GM11168 (cell line): Measurements from ENCODE around the gene PSMA7.

Source experiments
- in situ Hi-C: fragments of 300-500 bp; cut with MboI; formaldehyde crosslinking; loops from one replicate; pipeline ENCODE4 v1.12.0; 2022; ENCODE audit warnings: low sequenced_read_pairs; ENCODE audit not compliant: unreplicated experiment

Gene PSMA7

DNA sequence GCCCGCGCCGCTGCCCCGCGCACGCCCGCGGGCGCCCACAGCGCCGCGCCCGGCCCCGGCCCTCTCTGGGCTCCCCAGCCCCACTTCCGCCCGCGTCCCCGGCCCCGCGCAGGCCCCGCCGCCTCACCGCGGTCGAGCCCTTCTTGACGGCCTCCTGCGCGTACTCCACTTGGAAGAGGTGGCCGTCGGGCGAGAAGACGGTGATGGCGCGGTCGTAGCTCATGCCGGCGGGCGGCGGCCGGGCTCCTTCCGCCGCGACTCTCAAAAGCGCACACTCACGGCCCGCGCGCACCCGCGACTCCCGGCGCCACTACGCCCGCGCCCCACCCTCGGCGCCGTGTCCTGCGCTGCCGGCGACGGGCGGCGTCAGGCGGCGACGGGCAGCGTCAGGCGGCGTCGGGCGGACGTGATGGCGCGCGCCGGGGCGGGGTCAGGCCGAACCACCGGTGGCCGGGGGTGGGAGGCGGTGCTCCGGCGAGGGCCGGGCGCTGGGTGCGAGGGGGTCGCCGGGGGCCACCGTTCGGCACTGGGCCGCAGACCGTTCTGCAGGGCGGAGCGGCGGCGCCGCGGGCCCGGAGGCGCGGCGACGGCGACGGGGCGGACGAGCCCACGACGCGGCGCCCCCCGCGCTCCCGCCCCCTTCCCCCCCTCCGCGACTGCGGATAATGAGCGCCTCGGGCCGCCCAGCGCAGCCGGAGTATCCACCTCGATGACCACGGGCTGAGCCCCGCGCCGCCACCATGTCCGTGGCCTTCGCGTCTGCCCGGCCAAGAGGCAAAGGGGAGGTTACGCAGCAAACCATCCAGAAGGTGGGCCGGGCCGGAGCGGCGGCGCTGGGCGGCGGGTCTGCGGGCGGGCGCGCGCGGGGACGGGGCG lies at the start of gene PSMA7, which contains the start of gene SS18L1:
Gene PSMA7, minus strand, starts transcription at position 314 of the 876 bp plus-strand sequence. Its CDS starts 91 bp downstream, at position 223.
Gene SS18L1, plus strand, starts transcription at position 689 of the 876 bp plus-strand sequence. Its CDS starts 52 bp downstream, at position 741.
- in situ Hi-C loops: no loop called here

DNA sequence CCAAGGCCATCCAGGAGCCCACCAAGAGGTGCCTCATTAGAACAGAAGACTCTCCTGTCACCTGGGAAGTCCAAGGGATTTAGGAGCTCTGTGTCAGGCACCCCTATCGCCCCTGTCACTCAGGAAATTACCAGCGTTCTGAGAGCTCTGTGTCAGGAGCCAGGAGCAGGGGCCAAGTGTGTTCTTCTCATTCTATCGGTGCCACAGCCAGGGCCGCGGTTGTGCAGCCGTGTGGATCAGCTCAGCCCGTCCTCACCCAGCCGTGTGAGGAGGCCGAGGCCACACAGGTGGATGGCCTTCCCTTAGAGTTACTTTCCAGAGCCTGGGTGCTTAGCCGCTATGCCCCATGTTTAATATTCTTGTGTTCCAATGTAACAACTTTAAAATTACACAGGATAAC lies 49.4 kb upstream of the PSMA7 start:
- in situ Hi-C loops: no loop called here

DNA sequence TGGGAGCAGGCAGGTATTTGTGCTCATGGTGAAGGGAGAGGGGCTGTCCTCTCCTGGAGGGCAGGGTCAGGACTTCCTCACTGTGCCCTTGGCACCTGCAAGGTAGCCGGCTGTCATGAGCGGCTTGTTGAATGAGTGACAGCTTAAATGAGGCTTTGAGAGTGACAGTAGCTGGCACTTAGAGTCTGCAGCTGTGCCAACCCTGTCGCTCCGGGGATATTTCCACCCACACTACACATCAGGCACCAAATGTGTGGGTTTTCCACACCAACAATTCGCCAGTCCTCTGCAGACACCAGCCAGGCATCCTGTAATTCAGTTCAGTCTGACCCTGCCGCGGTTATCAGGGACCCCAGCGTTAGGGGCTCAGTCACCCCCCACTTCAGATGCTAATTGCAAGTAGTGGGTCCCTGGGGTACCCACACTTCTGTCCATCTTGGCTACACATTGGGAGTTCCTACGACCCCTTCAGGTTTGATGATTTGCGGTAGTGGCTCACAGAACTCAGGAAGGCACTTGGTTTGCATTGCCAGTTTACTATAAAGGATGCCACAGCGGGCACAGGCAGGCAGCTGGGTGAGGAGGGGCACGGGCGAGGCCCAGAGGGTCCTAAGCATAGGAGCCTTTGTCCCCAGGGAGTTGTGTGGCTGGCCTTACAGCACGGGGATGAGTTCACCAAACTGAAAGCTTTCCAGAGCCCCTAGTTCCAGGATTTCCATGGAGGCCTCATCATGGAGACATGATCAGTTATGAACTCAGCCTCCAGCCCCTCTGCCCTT lies 48.8 kb upstream of the PSMA7 start:
- in situ Hi-C loops: no loop called here

DNA sequence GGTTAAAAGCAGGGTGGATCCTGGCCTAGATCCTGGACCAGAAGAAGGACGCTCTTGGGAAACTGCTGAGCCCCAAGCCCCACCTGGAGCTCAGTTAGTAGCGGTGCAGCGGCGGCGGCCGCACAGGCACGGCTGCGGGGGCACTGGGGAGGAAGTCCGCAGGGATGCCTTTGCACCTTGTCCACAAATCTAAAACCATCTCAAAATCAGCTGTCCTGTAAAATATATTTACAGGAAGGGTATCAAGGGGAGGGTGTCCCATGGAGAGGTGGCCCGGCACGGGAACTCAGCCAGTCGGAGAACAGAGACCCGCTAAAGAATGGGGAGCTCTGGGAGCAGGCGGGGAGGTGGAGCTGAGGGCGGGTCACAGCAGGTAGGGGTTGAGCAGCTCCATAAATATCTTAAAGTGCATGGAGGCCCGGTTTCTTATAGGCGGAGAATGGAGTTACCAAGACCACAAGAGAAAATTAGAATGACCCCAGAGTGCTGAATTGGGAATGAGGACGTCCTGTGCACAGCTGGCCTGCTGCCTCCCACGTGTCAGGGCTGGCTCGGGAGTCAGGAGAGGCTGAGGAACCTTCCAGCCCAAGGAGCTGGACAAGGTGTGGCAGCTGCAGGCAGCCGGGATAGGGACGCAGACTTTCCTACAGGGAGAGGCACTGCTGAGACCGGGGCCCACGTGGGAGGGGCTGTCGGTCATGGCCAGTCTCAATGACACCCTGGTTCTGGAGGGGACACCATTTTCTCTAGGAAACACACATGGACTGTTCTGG lies 47.6 kb upstream of the PSMA7 start:
- in situ Hi-C loops: no loop called here

DNA sequence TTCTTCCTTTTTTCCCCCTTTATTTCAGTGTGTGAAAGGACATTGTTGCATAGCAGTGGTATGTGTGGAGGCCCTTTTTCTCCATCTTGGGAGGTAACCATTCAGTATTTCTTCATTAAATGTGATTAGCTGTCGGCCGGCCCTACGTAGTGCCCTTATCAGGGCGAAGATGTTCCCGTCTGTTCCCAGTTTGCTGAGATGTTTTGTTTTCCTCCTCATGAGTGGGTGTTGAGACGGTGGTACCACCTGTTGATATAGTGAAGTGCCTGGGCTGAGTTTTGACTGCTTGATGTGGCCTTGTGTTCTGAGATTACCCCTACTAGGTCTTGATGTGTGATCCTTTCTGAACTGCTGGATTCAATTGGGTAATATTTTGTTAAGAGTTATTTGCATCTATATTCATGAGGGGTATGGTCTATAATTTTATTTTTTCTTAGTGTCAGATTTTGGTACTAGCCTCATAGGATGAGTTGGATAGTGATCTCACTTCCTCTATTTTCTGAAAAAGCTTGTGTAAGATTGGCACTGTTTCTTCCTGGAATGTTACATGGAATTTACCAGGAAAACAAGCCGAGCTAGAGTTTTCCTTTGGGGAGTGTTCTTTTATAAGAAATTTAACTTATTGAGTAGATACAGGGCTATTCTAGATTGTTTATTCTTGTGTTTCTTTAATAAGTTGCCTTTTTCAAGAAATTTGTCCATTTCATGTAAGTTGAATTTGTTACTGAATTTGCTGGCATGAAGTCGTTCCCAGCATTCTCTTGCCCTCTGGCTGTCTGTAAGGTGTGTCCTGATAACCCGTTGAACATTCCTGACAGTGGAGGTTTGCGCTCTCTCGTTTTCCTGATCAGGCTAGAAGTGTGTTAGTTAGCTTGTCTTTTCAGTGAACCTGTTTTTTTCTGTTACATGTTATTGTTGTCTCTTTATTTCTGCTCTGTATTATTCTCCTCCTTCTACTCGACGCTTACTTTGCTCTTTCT lies 44.0 kb upstream of the PSMA7 start:
- in situ Hi-C loops: no loop called here

DNA sequence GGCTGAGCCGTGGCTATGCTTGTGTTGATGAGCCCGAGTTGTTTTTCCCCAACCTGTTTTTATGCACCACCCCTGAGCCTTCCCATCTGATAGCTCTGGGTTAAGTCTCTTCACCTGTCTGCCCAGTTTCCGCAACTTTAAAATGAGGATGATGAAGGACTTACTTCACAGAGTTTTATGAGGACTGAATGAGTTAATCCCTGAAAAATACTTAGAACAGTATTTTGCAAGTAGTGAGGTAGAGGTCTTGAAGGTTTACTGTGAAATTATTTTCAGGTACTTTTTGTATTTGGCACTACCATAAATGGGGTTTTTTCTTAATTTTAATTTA lies 42.9 kb upstream of the PSMA7 start:
- in situ Hi-C loops: no loop called here

DNA sequence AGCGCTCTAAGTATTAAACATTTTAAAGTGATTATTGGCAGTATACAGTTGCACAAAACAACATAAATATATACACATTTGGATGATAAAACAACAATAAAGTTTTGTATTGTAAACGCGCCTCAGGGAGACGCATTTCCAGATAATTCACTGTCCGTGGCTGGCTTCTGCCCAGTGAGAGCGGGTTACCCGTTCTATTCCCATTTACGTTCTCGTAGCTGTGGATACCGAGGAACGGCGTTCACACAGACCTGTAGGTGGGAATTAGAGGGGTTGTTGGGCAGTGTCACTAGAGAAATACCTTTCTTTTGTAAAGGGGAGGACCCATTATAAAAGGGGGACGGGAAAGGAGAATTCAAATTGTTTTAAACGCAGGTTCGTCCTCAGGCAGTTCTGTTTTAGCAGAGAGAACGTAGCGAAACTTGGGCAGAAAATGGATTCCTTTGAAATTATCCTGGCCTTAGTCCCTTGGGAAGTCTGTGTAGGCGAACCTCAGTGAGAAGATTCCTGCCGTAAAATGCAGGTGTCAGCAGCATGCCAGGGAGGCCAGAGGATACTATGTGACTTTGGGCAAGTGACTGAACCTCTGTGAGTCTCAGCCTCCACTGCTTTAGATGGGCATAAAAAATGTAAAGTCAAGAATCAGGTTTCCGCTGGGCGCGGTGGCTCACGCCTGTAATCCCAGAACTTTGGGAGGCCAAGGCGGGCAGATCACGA lies 40.4 kb upstream of the PSMA7 start:
- in situ Hi-C loops: no loop called here

DNA sequence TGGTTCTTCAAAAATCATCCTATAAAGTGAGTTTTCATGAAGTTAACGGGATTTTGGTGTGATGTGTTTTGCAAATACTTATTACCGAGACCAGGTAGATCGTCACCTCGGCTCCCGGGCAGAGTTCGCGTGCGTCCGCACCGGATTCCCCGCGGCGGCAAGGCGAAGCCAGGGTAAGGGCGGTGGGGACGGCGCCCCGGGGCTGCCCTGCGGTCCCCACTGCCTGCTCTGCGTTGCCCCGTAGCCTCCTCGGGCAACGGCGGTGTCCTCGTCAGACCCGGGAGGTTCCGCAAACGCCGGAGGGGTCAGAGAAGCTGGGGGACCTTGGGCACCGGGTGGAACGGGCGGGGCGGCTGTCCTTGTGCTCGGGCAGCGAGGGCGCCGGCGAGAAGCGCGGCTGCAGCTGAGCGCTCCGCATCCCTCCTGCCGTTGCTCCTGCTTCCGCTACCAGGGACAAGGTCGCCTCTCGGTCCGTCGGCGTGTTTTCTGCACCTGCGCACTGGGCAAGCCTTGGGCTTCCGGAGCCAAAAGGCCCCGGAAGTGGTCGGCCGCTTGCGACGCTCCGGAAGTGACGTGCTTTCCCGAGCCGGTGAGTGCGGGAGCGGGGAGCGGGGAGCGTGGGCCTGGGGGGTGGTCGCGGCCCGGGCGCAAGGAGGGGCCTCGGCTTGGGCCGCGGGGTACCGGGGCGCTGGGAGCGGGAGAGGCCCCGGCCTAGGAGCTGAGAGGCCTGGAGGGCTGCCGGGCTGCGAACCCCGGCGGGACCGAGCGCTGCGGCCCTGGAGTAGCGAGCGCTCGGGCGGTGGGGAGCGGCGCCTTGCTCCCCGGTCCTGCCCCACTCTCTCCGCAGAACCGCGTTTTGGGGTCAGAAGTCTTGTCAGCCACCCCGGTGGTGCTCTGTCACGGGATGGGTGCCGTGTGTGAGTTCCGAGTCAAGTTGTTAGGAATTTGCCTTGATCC lies 39.6 kb upstream of the PSMA7 start, which contains the start of gene MTG2:
Gene MTG2, plus strand, starts transcription at position 560 of the 957 bp plus-strand sequence. CDS start 10,393 bp downstream, outside the sequence.
- in situ Hi-C loops: no loop called here

DNA sequence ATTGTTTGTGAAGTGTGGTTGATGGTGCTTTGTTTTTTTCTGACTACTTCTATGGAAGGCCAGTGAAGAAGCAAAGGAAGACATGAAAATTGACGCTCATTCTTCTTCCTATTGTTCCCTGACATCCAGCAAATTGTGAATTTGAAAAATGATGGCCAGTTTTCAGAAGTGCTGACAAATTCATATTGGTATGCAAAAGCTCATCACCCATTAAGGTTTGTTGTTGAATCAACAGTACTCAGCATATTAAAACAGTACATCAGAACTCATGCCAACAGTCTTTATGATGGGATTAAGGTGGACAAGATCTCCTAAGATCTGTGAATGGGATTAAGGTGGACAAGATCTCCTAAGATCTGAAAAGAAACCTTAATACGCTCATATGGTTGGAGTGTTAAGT lies 38.6 kb upstream of the PSMA7 start:
- in situ Hi-C loops: no loop called here

DNA sequence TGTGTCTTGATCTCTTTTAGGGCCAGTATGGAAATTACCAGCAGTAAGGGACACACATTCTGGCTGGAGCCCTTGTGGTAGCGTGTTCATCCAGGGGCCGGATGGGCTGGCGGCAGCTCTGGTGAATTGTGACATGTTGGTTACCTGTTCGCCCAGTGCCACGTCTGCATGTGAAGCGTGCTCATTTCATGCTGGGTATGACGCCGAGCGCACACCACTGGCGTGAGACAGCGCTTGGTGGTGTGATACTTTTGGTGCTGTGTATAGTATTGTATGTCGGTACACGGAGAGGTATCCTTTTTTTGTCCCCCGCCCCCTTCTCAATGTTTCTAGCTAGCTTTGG lies 35.9 kb upstream of the PSMA7 start:
- in situ Hi-C loops: no loop called here

DNA sequence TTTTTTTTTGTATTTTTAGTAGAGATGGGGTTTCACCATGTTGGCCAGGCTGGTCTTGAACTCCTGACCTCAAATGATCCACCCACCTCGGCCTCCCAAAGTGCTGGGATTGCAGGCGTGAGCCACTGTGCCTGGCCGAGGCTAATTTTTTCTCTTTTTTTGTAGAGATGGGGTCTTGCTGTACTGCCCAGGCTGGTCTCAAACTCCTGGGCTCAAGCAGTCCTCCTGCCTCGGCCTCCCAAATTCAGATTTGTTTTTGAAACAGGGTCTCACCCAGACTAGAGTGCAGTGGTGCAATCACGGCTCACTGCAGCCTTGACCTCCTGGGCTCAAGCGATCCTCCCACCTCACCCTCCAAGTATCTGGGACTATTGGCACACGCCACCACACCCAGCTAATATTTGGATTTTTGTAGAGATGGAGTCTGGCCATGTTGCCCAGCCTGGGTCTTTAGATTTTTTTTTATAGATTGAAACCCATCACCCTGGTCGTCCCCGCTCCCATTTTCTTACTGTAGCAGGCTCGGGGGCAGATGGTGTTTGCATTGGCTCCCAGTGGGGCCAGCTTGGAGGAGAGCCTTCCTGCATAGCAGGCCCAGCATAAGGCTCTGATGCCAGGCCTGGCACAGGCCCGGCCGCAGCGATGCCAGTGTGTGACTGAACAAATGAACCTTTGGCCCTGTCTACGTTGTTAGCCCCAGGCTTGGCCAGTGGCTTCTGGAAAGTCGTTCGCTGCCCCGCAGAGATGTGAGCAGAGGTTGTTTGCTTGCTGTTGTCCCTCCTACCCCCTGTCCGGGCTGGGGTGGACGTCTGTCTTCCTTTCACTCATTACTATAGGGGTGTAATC lies 35.3 kb upstream of the PSMA7 start:
- in situ Hi-C loops: no loop called here

DNA sequence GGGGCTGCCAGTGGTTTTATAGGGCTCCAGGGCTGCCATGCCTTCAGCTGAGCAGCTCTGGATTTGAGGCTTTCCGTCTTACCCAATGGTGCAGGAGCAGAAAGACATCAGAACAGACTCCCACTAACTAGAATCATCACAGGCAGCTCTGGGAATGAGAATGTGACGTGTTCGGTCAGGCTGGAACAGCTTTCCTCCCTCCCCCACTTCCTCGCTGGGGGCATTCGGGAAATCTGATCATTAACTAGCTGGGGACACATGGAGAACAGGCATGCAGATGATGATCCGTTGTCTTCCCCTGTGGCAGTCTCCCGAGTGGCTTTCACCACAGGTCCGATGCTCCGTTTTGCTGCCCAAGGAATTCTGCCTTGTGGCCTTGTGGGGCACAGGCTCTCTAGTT lies 34.1 kb upstream of the PSMA7 start:
- in situ Hi-C loops: no loop called here

DNA sequence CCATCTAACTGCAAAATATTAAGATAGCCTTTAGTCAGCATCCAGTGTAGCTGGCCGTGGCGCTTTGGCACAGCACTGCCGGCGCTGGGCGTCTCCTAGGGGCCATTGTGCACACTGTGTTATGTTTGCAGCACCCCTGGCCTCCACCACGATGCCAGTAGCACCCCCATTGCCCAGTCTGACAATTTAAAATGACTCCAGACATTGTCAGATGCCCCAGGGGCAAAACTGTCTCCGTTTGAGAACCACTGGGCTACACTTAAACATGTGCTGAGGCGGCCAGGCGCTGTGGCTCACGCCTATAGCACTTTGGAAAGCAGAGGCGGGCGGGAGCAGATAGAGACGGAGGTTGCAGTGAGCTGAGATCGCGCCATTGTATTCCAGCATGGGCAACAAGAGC lies 33.7 kb upstream of the PSMA7 start:
- in situ Hi-C loops: no loop called here

DNA sequence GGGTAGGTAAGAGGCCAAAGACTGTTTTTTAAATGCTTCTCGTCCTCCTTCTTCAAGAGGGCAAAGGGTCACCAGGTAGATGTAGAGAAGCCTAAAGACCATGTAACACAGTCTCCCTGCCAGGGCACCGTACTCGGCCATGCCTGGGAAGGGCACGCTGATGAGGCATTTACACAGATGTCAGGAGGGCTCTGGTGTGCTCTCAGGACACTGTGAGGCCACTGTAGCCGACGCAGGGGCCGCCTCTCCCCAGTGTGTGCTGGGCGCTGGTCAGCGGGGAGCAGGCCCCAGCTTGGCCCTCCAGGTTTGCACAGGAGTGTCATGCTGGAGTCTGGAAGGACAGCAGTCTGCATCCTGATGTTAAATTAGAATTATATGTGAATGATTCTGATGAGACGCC lies 32.5 kb upstream of the PSMA7 start:
- in situ Hi-C loops: no loop called here

DNA sequence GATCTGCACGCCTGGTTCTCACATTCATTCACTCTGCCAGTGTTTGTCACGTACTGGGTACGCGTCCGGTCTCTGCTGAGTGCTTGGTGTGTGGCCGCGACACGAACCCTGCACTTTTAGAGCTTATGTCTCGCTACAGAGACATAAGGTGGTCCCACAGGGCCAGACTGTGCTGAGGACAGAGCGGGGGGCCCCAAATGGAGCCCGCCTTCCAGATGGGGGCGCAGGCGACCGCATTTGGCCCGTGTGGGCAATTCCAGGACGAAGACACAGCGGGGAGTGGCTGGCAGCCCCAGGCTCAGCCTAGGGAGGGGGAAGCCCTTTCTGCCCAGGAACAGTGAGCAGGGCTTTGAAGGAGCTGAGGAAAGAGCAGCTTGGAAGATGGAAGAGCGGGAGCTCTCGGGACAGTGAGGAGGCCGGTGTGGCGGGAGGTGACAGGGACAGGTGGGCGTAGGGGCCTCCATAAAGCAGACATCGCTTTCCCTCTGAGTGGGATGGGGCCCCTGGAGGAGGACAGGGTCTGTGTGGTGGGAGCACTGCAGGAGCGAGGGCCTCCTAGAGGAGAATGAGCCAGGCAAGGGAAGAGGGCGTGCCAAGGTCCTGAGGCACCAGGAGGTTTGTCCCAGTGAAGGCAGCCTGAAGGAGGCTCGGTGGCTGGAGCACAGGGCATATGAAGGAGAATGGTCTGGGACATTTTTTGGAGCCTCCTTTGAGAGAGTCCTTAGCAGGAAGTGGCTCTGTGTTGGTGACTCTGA lies 31.9 kb upstream of the PSMA7 start:
- in situ Hi-C loops: no loop called here
